NCI-H69 (cell line): ENCODE data around the gene TBX18.
A peak's percentile ranks its signal among the peaks of the same experiment; 100 is the strongest.

Experiments
- DNase-seq: peaks from one replicate; lab custom pipeline; 2025; lab: John Stamatoyannopoulos, UW

Gene TBX18

GRCh38 chr6:84772428-84773132 lies 8.2 kb upstream of the TBX18 start:
- DNase-seq: no peak

- no peak for DNase-seq
Observed at GRCh38 chr6:84771756-84772356, 7.5 kb upstream of the TBX18 start.

GRCh38 chr6:84771125-84771755 lies 6.8 kb upstream of the TBX18 start:
- DNase-seq: no peak

- no peak for DNase-seq
Observed at GRCh38 chr6:84770521-84770920, 6.1 kb upstream of the TBX18 start.

GRCh38 chr6:84769306-84769705 lies 4.9 kb upstream of the TBX18 start:
- no peak for DNase-seq

- no peak for DNase-seq
Observed at GRCh38 chr6:84768442-84769174, 4.2 kb upstream of the TBX18 start.

- no peak for DNase-seq
Observed at GRCh38 chr6:84767526-84768201, 3.3 kb upstream of the TBX18 start.

- no peak for DNase-seq
Observed at GRCh38 chr6:84766799-84767525, 2.6 kb upstream of the TBX18 start.

- DNase-seq: no peak
Observed at GRCh38 chr6:84766118-84766798, 1.9 kb upstream of the TBX18 start.

GRCh38 chr6:84763886-84764331 lies 489 bp downstream of the TBX18 start:
- DNase-seq: peak; percentile 37

GRCh38 chr6:84763003-84763885 lies 1.2 kb downstream of the TBX18 start:
- peak; percentile 40 for DNase-seq

- DNase-seq: peak; percentile 29
Observed at GRCh38 chr6:84762220-84763002, 2.0 kb downstream of the TBX18 start.

GRCh38 chr6:84758486-84758885 lies 5.9 kb downstream of the TBX18 start:
- DNase-seq: no peak

- DNase-seq: no peak
Observed at GRCh38 chr6:84756877-84757276, 7.5 kb downstream of the TBX18 start.

GRCh38 chr6:84756466-84756865 lies 7.9 kb downstream of the TBX18 start:
- no peak for DNase-seq

- DNase-seq: no peak
Observed at GRCh38 chr6:84753173-84753572, 11.2 kb downstream of the TBX18 start.

GRCh38 chr6:84752118-84752850 lies 12.1 kb downstream of the TBX18 start:
- no peak for DNase-seq

- no peak for DNase-seq
Observed at GRCh38 chr6:84749181-84749580, 15.2 kb downstream of the TBX18 start.
